BLaER1 treated with 17β-estradiol and CSF1 and Interleukin-3, amounts not matched to agents 10 nM and 100 nM (cell line): ENCODE measurements around the gene HYCC1.

Experiments used
- H3K27ac ChIP-seq, 11 experiments: shearing (Covaris generic); formaldehyde crosslinking; 2 replicates each; pipeline ENCODE4 v1.8.1; 2022
- H3K27me3 ChIP-seq, 11 experiments: shearing (Covaris generic); formaldehyde crosslinking; 2 replicates each; pipeline ENCODE4 v1.8.1; 2022
- H3K36me3 ChIP-seq, 11 experiments: shearing (Covaris generic); formaldehyde crosslinking; 2 replicates each; pipeline ENCODE4 v1.8.1; 2022
- H3K4me1 ChIP-seq, 10 experiments: shearing (Covaris generic); formaldehyde crosslinking; 2 replicates each; pipeline ENCODE4 v1.8.1; 2022
- H3K4me2 ChIP-seq, 11 experiments: shearing (Covaris generic); formaldehyde crosslinking; 2 replicates each; pipeline ENCODE4 v1.8.1; 2022
- H3K4me3 ChIP-seq, 10 experiments: shearing (Covaris generic); formaldehyde crosslinking; 2 replicates each; pipeline ENCODE4 v1.8.1; 2022
- H3K9ac ChIP-seq, 11 experiments: shearing (Covaris generic); formaldehyde crosslinking; 2 replicates each; pipeline ENCODE4 v1.8.1; 2022
- H3K9me3 ChIP-seq, 11 experiments: shearing (Covaris generic); formaldehyde crosslinking; replicated peaks in 1 of 11; 2 replicates each; pipeline ENCODE4 v1.8.1; 2022
- H4K20me1 ChIP-seq, 11 experiments: shearing (Covaris generic); formaldehyde crosslinking; 2 replicates each; pipeline ENCODE4 v1.8.1; 2022
- Cebpa-rat ChIP-seq, 11 experiments: shearing (Covaris generic); IDR thresholded peaks; 2 replicates each; pipeline ENCODE4 v1.8.1; 2022

Gene HYCC1

GRCh38 chr7:23020742-23021401 lies 6.9 kb upstream of the HYCC1 start:
- no peak overlapping the region for H3K4me3 ChIP-seq
- no peak for TF ChIP-seq Cebpa-rat (IDR thresholded peaks at IDR 0.05)
- H3K9ac ChIP-seq, result peak overlapping the region in 3 of 11 experiments; percentile 19 to 67 (median 59); a peak in 5 of 22 replicates

GRCh38 chr7:23018750-23019149 lies 4.8 kb upstream of the HYCC1 start:
- peaks cover 12 to 89% (median 34%) of the 10 kb centered on the region in 10 experiments for H3K4me1 ChIP-seq
- peak overlapping the region in 4 of 11 experiments; percentile 6 to 54 (median 48); a peak in 5 of 22 replicates for H3K4me2 ChIP-seq
- no peak overlapping the region for H3K27ac ChIP-seq
- no peak overlapping the region for H3K9ac ChIP-seq
- no peak overlapping the region for H3K4me3 ChIP-seq
- no peak for TF ChIP-seq Cebpa-rat (IDR thresholded peaks at IDR 0.05)
- peaks cover 6 to 26% (median 13%) of the 10 kb centered on the region in 11 experiments; a peak in 13 of 22 replicates for H3K9me3 ChIP-seq
- H4K20me1 ChIP-seq, result no peaks in the 10 kb centered on the region
- no peaks in the 10 kb centered on the region for H3K36me3 ChIP-seq
- H3K27me3 ChIP-seq, result no peaks in the 10 kb centered on the region

More at GRCh38 chr7:23020742-23021401, 6.9 kb upstream of the HYCC1 start:
- peaks cover 6 to 26% (median 11%) of the 10 kb centered on the region in 11 experiments; a peak in 13 of 22 replicates for H3K9me3 ChIP-seq
- peak overlapping the region in 6 of 11 experiments; percentile 10 to 84 (median 54); a peak in 9 of 22 replicates for H3K27ac ChIP-seq
- H3K4me1 ChIP-seq, result peaks cover 12 to 80% (median 29%) of the 10 kb centered on the region in 10 experiments
- no peaks in the 10 kb centered on the region for H3K36me3 ChIP-seq
- no peaks in the 10 kb centered on the region for H3K27me3 ChIP-seq
- H3K4me2 ChIP-seq, result peak overlapping the region in 6 of 11 experiments; percentile 10 to 83 (median 66); a peak in 10 of 22 replicates
- H4K20me1 ChIP-seq, result no peaks in the 10 kb centered on the region

- Histone ChIP-seq H3K27me3 (no peaks in the 10 kb centered on the region), H3K4me2 (peak overlapping the region; percentile 50 to 78 (median 64)), H3K27ac (peak overlapping the region in 9 of 11 experiments; percentile 9 to 53 (median 37); a peak in 16 of 22 replicates), H3K4me3 (peak overlapping the region in 4 of 10 experiments; percentile 5 to 25 (median 14); a peak in 5 of 20 replicates), H3K9me3 (peaks cover 6 to 16% (median 11%) of the 10 kb centered on the region in 11 experiments; a peak in 13 of 22 replicates), H3K9ac (no peak overlapping the region), H3K4me1 (peaks cover 20 to 87% (median 41%) of the 10 kb centered on the region in 10 experiments), H3K36me3 (no peaks in the 10 kb centered on the region), H4K20me1 (peaks cover 0 to 14% (median 9%) of the 10 kb centered on the region in 11 experiments; a peak in 15 of 22 replicates)
- no peak for TF ChIP-seq Cebpa-rat (IDR thresholded peaks at IDR 0.05)
Observed at GRCh38 chr7:23017309-23017708, 3.4 kb upstream of the HYCC1 start.

GRCh38 chr7:23016345-23017253 lies 2.7 kb upstream of the HYCC1 start:
- Histone ChIP-seq H4K20me1 (peaks cover 0 to 20% (median 16%) of the 10 kb centered on the region in 11 experiments; a peak in 16 of 22 replicates), H3K27me3 (no peaks in the 10 kb centered on the region), H3K4me2 (peak overlapping the region; percentile 50 to 78 (median 64)), H3K4me1 (peaks cover 25 to 87% (median 47%) of the 10 kb centered on the region in 10 experiments), H3K27ac (peak overlapping the region in 10 of 11 experiments; percentile 9 to 53 (median 35); a peak in 17 of 22 replicates), H3K36me3 (no peaks in the 10 kb centered on the region), H3K9ac (no peak overlapping the region), H3K4me3 (peak overlapping the region in 2 of 10 experiments; percentile 5 to 25; a peak in 2 of 20 replicates), H3K9me3 (peaks cover 2 to 16% (median 6%) of the 10 kb centered on the region in 11 experiments; a peak in 13 of 22 replicates)
- TF ChIP-seq Cebpa-rat (IDR thresholded peaks at IDR 0.05), result no peak

- Histone ChIP-seq H3K9me3 (peaks cover 0 to 16% (median 4%) of the 10 kb centered on the region in 11 experiments; a peak in 8 of 22 replicates), H3K4me3 (no peak overlapping the region), H3K27me3 (no peaks in the 10 kb centered on the region), H3K36me3 (no peaks in the 10 kb centered on the region), H4K20me1 (peaks cover 0 to 39% (median 32%) of the 10 kb centered on the region in 11 experiments; a peak in 16 of 22 replicates), H3K27ac (peak overlapping the region in 2 of 11 experiments; percentile 8 to 17; a peak in 4 of 22 replicates), H3K4me2 (peak overlapping the region in 8 of 11 experiments; percentile 8 to 56 (median 27); a peak in 11 of 22 replicates), H3K9ac (no peak overlapping the region), H3K4me1 (peaks cover 28 to 87% (median 55%) of the 10 kb centered on the region in 10 experiments)
- TF ChIP-seq Cebpa-rat (IDR thresholded peaks at IDR 0.05), result no peak
Observed at GRCh38 chr7:23014681-23015080, 751 bp upstream of the HYCC1 start.

- Histone ChIP-seq H3K36me3 (no peaks in the 10 kb centered on the region), H3K27ac (peak overlapping the region; percentile 69 to 86 (median 76)), H4K20me1 (peaks cover 0 to 51% (median 35%) of the 10 kb centered on the region in 11 experiments; a peak in 16 of 22 replicates), H3K4me2 (peak overlapping the region; percentile 84 to 93 (median 90)), H3K4me1 (peaks cover 28 to 83% (median 56%) of the 10 kb centered on the region in 10 experiments), H3K9ac (peak overlapping the region; percentile 79 to 91 (median 88)), H3K9me3 (peaks cover 0 to 16% (median 4%) of the 10 kb centered on the region in 11 experiments; a peak in 6 of 22 replicates), H3K27me3 (no peaks in the 10 kb centered on the region), H3K4me3 (peak overlapping the region; percentile 83 to 96 (median 90))
- TF ChIP-seq Cebpa-rat (IDR thresholded peaks at IDR 0.05), result no peak
Observed at GRCh38 chr7:23012908-23013714, 819 bp downstream of the HYCC1 start.

- H3K36me3 ChIP-seq, result no peaks in the 10 kb centered on the region
- H3K27ac ChIP-seq, result no peak overlapping the region
- H3K4me2 ChIP-seq, result peak overlapping the region; percentile 84 to 93 (median 90)
- H3K9me3 ChIP-seq, result peaks cover 0 to 15% (median 0%) of the 10 kb centered on the region in 11 experiments; a peak in 4 of 22 replicates
- peak overlapping the region in 9 of 11 experiments; percentile 82 to 91 (median 89); a peak in 17 of 22 replicates for H3K9ac ChIP-seq
- peak overlapping the region; percentile 83 to 96 (median 90) for H3K4me3 ChIP-seq
- TF ChIP-seq Cebpa-rat (IDR thresholded peaks at IDR 0.05), result no peak
- H4K20me1 ChIP-seq, result peaks cover 0 to 59% (median 35%) of the 10 kb centered on the region in 11 experiments; a peak in 16 of 22 replicates
- peaks cover 24 to 74% (median 50%) of the 10 kb centered on the region in 10 experiments for H3K4me1 ChIP-seq
- H3K27me3 ChIP-seq, result no peaks in the 10 kb centered on the region
Observed at GRCh38 chr7:23012186-23012585, 1.7 kb downstream of the HYCC1 start.
